ENCODE measurements around the gene CRYBB3. TPM values are rescaled to one million over a fixed set of nuclear protein-coding genes. Genes with fewer than 3 reads are reported as not detected.

CRYBB3 gene
- total RNA-seq, 2 donors from 2014 or later: 1.8 TPM; not detected in 1

- Histone ChIP-seq H3K4me3 (no peak overlapping the region), H3K9me3 (no peaks in the 10 kb centered on the region), H3K4me1 (ENCODE audit: control insufficient read depth in 1 of 2, low read depth in 2 of 2) (no peaks in the 10 kb centered on the region), H3K27ac (no peak overlapping the region), H3K27me3 (replicated peaks; ENCODE audit: insufficient read depth) (no peaks in the 10 kb centered on the region), H3K36me3 (no peaks in the 10 kb centered on the region)
- DNase-seq (ENCODE audit: low spot score) (no peak), ATAC-seq (ENCODE audit: insufficient number of reproducible peaks, low FRiP score, low read depth) (no peak)
- TF ChIP-seq CTCF (IDR thresholded peaks at IDR 0.05): no peak
Observed at GRCh38 chr22:25212337-25212736, 12.7 kb downstream of the CRYBB3 start.

- no peak for TF ChIP-seq CTCF (IDR thresholded peaks at IDR 0.05)
- DNase-seq (ENCODE audit: low spot score) (no peak), ATAC-seq (ENCODE audit: insufficient number of reproducible peaks, low FRiP score, low read depth) (no peak)
- Histone ChIP-seq H3K4me1 (ENCODE audit: control insufficient read depth in 1 of 2, low read depth in 2 of 2) (no peaks in the 10 kb centered on the region), H3K27me3 (replicated peaks; ENCODE audit: insufficient read depth) (no peaks in the 10 kb centered on the region), H3K9me3 (no peaks in the 10 kb centered on the region), H3K27ac (no peak overlapping the region), H3K4me3 (no peak overlapping the region), H3K36me3 (no peaks in the 10 kb centered on the region)
Observed at GRCh38 chr22:25213221-25213620, 13.6 kb downstream of the CRYBB3 start.

GRCh38 chr22:25216230-25216629, 16.6 kb downstream of the CRYBB3 start:
- ATAC-seq (ENCODE audit: insufficient number of reproducible peaks, low FRiP score, low read depth) (no peak), DNase-seq (ENCODE audit: low spot score) (no peak)
- Histone ChIP-seq H3K27ac (no peak overlapping the region), H3K9me3 (no peaks in the 10 kb centered on the region), H3K4me3 (no peak overlapping the region), H3K27me3 (replicated peaks; ENCODE audit: insufficient read depth) (no peaks in the 10 kb centered on the region), H3K36me3 (no peaks in the 10 kb centered on the region), H3K4me1 (ENCODE audit: control insufficient read depth in 1 of 2, low read depth in 2 of 2) (no peaks in the 10 kb centered on the region)
- TF ChIP-seq CTCF (IDR thresholded peaks at IDR 0.05): no peak

DNA sequence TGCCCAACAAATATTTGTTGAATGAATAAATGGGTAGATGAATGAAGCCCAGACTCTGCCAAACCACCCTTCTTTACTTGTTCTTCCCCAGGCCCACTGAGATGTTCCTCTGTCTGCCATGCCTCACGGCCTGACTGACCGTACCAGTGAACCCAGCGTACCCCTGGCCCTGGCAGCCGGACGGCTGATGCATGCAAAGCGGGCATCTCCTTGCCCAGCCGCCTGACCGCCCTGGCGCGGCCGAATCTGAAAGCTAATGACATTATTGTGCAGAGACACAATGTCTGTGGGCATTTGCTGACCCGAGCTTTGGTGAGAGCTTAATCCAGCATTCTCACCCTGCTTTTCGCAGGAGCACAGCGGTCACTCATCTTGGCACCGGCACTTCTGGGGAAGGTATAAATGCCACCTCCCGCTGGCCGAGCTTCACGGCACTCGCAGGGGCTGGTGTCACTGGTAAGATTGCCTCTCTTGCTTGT, 19.6 kb downstream of the CRYBB3 start, which contains the start of gene CRYBB2:
CRYBB2 (plus strand) TSS at position 429 of the 479 bp plus-strand sequence. CDS start 1,791 bp downstream, outside the sequence.
- DNase-seq (ENCODE audit: low spot score) (no peak), ATAC-seq (ENCODE audit: insufficient number of reproducible peaks, low FRiP score, low read depth) (no peak)
- Histone ChIP-seq H3K27ac (no peak within 1 kb of the TSS), H3K4me3 (no peak within 1 kb of the TSS), H3K9me3 (no peaks in the 10 kb centered on the region), H3K36me3 (no peaks in the 10 kb centered on the region), H3K4me1 (ENCODE audit: control insufficient read depth in 1 of 2, low read depth in 2 of 2) (no peaks in the 10 kb centered on the region), H3K27me3 (replicated peaks; ENCODE audit: insufficient read depth) (no peaks in the 10 kb centered on the region)
- TF ChIP-seq CTCF (IDR thresholded peaks at IDR 0.05): no peak

GRCh38 chr22:25219948-25220442, 20.3 kb downstream of the CRYBB3 start:
- no peak overlapping the region for H3K4me3 ChIP-seq
- H3K4me1 ChIP-seq (ENCODE audit: control insufficient read depth in 1 of 2, low read depth in 2 of 2): no peaks in the 10 kb centered on the region
- ATAC-seq (ENCODE audit: insufficient number of reproducible peaks, low FRiP score, low read depth) (no peak), DNase-seq (ENCODE audit: low spot score) (no peak)
- no peaks in the 10 kb centered on the region for H3K9me3 ChIP-seq
- H3K27me3 ChIP-seq (replicated peaks; ENCODE audit: insufficient read depth): no peaks in the 10 kb centered on the region
- no peak overlapping the region for H3K27ac ChIP-seq
- TF ChIP-seq CTCF (IDR thresholded peaks at IDR 0.05): no peak
- H3K36me3 ChIP-seq: no peaks in the 10 kb centered on the region

All from thoracic aorta (tissue), 2 donors.